DOHH2 (cell line): Measurements from ENCODE around the gene CCDC77.

Experiments
- H3F3A ChIP-seq: fragments of 200-600 bp; sonication (generic), shearing (Covaris generic); 2 replicates; pipeline ENCODE4 v1.6.0; 2016; ENCODE audit warnings: antibody characterized with exemption, mild to moderate bottlenecking; ENCODE audit not compliant: control insufficient read depth, insufficient read depth
- H3K27ac ChIP-seq: fragments of 200-600 bp; sonication (generic); 2 replicates; pipeline ENCODE4 v1.5.1; 2014; ENCODE audit warnings: low read depth, mild to moderate bottlenecking, low read length, moderate library complexity
- H3K27me3 ChIP-seq: fragments of 200-600 bp; sonication (generic); 2 replicates; pipeline ENCODE4 v1.6.1; 2014; ENCODE audit warnings: mild to moderate bottlenecking, low read length, mixed read lengths; ENCODE audit not compliant: control insufficient read depth
- H3K36me3 ChIP-seq: fragments of 200-600 bp; sonication (generic); 2 replicates; pipeline ENCODE4 v1.6.1; 2014; ENCODE audit warnings: mild to moderate bottlenecking, low read length, moderate library complexity, mixed read lengths; ENCODE audit not compliant: control insufficient read depth
- H3K4me1 ChIP-seq: fragments of 200-600 bp; sonication (generic); 2 replicates; pipeline ENCODE4 v1.6.1; 2014; ENCODE audit warnings: mild to moderate bottlenecking, low read length, mixed read lengths; ENCODE audit not compliant: control insufficient read depth
- H3K4me2 ChIP-seq: fragments of 200-600 bp; sonication (generic); 2 replicates; pipeline ENCODE4 v1.6.0; 2014; ENCODE audit warnings: mild to moderate bottlenecking, low read length, moderate library complexity
- H3K4me3 ChIP-seq: fragments of 200-600 bp; sonication (generic); 2 replicates; pipeline ENCODE4 v1.5.1; 2014; ENCODE audit warnings: mild to moderate bottlenecking, low read length, mixed read lengths
- H3K79me2 ChIP-seq: fragments of 200-600 bp; sonication (generic); 2 replicates; pipeline ENCODE4 v1.6.1; 2014; ENCODE audit warnings: mild to moderate bottlenecking, low read length, mixed read lengths; ENCODE audit not compliant: control insufficient read depth
- H3K9me2 ChIP-seq: fragments of 200-600 bp; sonication (generic); replicated peaks from 2 replicates; pipeline ENCODE4 v1.6.1; 2014; ENCODE audit warnings: mild to moderate bottlenecking, low read length, mixed read lengths; ENCODE audit not compliant: control insufficient read depth
- H3K9me3 ChIP-seq: fragments of 200-600 bp; sonication (generic); 2 replicates; pipeline ENCODE4 v1.6.1; 2014; ENCODE audit warnings: antibody characterized with exemption, low read length, mixed read lengths; ENCODE audit not compliant: control insufficient read depth, insufficient read depth
- H4K20me1 ChIP-seq: fragments of 200-600 bp; sonication (generic); 2 replicates; pipeline ENCODE4 v1.6.0; 2014; ENCODE audit warnings: low read depth, mild to moderate bottlenecking, antibody characterized with exemption, low read length, moderate library complexity; ENCODE audit not compliant: control insufficient read depth, insufficient read depth
- CTCF ChIP-seq: fragments of 200-600 bp; sonication (generic); IDR thresholded peaks from one replicate; pipeline ENCODE4 v1.5.1; 2014; ENCODE audit warnings: antibody characterized with exemption, mild to moderate bottlenecking, low read depth, low read length; ENCODE audit not compliant: poor library complexity, severe bottlenecking
- EZH2phosphoT487 ChIP-seq: fragments of 200-600 bp; sonication (generic); IDR thresholded peaks from 2 replicates; pipeline ENCODE4 v1.6.1; 2017; ENCODE audit warnings: borderline replicate concordance, mild to moderate bottlenecking, antibody characterized with exemption, low read length, moderate library complexity, mixed read lengths

CCDC77 gene

GRCh38 chr12:462936-463705 lies 61.7 kb downstream of the CCDC77 start:
- peaks cover 41% of the 10 kb centered on the region for H3K27me3 ChIP-seq

DNA sequence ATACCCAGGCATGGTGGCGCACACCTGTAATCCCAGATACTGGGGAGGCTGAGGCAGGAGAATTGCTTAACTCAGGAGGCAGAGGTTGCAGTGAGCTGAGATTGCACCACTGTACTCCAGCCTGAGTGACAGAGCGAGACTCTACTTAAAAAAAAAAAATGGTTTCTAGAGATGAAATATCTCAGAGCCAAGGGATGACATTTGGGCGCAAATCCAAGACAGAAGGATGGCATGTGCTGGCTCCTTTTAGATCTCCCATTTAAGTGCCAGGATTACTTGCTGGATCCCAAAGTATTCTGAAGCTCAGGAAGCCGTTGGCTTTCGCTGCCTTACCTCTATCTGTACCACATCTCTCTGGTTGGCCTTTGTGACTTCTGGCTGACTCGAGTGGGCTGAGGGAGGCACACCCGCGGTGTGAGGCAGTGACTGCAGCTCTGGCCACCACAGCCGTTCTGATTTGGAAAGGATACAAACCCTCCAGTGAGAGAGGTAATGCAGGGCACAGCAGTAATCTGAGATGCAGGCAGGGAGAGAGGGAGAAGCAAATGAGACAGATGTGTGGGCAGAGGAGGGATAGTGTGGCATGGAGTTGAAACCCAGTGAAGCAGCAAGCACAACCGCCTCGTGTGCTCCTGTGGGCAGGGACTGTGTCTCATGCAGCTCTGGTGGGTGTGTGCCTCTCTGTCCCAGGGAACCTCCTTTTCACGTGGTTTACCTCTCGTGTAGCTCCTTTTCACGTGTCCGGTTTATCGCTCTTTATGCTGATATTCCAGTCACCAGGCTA lies 63.2 kb downstream of the CCDC77 start:
- no peaks in the 10 kb centered on the region for H3K36me3 ChIP-seq
- H3K79me2 ChIP-seq, result no peaks in the 10 kb centered on the region
- H3K9me3 ChIP-seq, result no peaks in the 10 kb centered on the region
- 0 out of 2 replicates have a peak, but pooled peaks cover 3% of the 10 kb centered on the region for H4K20me1 ChIP-seq
- no peak overlapping the region for H3K4me2 ChIP-seq
- no peak for TF ChIP-seq EZH2phosphoT487
- H3K27me3 ChIP-seq, result peaks cover 26% of the 10 kb centered on the region
- H3K4me1 ChIP-seq, result peaks cover 6% of the 10 kb centered on the region; the same call in 1 of the 2 replicates
- H3K27ac ChIP-seq, result no peak overlapping the region
- H3K9me2 ChIP-seq, result no peaks in the 10 kb centered on the region
- H3K4me3 ChIP-seq, result no peak overlapping the region
- H3F3A ChIP-seq, result no peaks in the 10 kb centered on the region

More at GRCh38 chr12:462936-463705, 61.7 kb downstream of the CCDC77 start:
- no peak overlapping the region for H3K4me3 ChIP-seq
- no peaks in the 10 kb centered on the region for H3K9me2 ChIP-seq
- 0 out of 2 replicates have a peak, but pooled peaks cover 3% of the 10 kb centered on the region for H4K20me1 ChIP-seq
- H3K9me3 ChIP-seq, result no peaks in the 10 kb centered on the region
- H3K36me3 ChIP-seq, result no peaks in the 10 kb centered on the region
- H3K4me2 ChIP-seq, result no peak overlapping the region
- no peaks in the 10 kb centered on the region for H3F3A ChIP-seq
- TF ChIP-seq EZH2phosphoT487 (no peak), CTCF (no peak)
- no peaks in the 10 kb centered on the region for H3K79me2 ChIP-seq
- peaks cover 11% of the 10 kb centered on the region; the same call in 1 of the 2 replicates for H3K4me1 ChIP-seq
- no peak overlapping the region for H3K27ac ChIP-seq

GRCh38 chr12:466039-466438 lies 64.6 kb downstream of the CCDC77 start:
- Histone ChIP-seq H3K36me3 (no peaks in the 10 kb centered on the region), H4K20me1 (0 out of 2 replicates have a peak, but pooled peaks cover 3% of the 10 kb centered on the region), H3K4me1 (no peaks in the 10 kb centered on the region), H3K4me2 (no peak overlapping the region), H3K79me2 (no peaks in the 10 kb centered on the region), H3F3A (no peaks in the 10 kb centered on the region), H3K9me3 (no peaks in the 10 kb centered on the region), H3K27me3 (peaks cover 18% of the 10 kb centered on the region), H3K27ac (no peak overlapping the region), H3K4me3 (no peak overlapping the region), H3K9me2 (no peaks in the 10 kb centered on the region)
- TF ChIP-seq EZH2phosphoT487 (no peak), CTCF (no peak)

DNA sequence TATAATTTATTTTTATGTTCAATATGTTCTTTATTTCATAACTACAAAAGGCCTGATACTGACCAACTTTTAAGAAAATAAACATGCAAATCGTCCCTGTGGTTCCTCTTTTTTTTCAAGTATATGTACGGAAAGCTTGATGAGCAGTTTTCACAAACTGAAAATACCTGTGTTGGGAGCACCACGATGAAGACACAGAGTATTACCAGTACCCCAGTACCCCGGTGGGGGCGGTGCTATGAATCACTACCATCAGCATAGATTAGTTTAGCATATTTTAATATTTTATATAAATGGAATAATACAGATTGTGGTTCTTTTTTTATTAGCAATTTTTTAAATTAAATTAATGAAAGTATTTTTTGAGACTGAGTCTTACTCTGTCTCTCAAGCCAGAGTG lies 65.3 kb downstream of the CCDC77 start:
- Histone ChIP-seq H4K20me1 (no peaks in the 10 kb centered on the region), H3K9me3 (no peaks in the 10 kb centered on the region), H3K79me2 (no peaks in the 10 kb centered on the region), H3K9me2 (no peaks in the 10 kb centered on the region), H3K27me3 (peaks cover 11% of the 10 kb centered on the region), H3K4me3 (no peak overlapping the region), H3K36me3 (no peaks in the 10 kb centered on the region), H3K4me1 (no peaks in the 10 kb centered on the region), H3K27ac (no peak overlapping the region), H3F3A (no peaks in the 10 kb centered on the region), H3K4me2 (no peak overlapping the region)
- TF ChIP-seq CTCF (no peak), EZH2phosphoT487 (no peak)
